ENCODE data around the gene POU6F1. TPM values are rescaled to one million over a fixed set of nuclear protein-coding genes. Genes with fewer than 3 reads are reported as not detected.
"Not testable (repeated sequence)": the region's sequence is repeated elsewhere in the genome, so short reads cannot be mapped to it uniquely, and the experiment has no call there.

Gene POU6F1
- total RNA-seq, 1 experiment from 2014 or later, result 5.3 TPM

- peaks cover 1% of the 10 kb centered on the region for H3K36me3 Mint-ChIP-seq (ENCODE audit: insufficient read depth, unreplicated experiment)
- H3K36me3 ChIP-seq (ENCODE audit: control insufficient read depth, insufficient read depth, low read length), result no peaks in the 10 kb centered on the region
- H3K27me3 Mint-ChIP-seq (ENCODE audit: insufficient read depth, unreplicated experiment), result no peaks in the 10 kb centered on the region
- H3K4me1 ChIP-seq, result no peaks in the 10 kb centered on the region
- no peaks in the 10 kb centered on the region for H3K9me3 Mint-ChIP-seq (ENCODE audit: unreplicated experiment)
- H3K4me3 Mint-ChIP-seq (ENCODE audit: unreplicated experiment), result no peak overlapping the region
- no peak for DNase-seq
- TF ChIP-seq, protein P1, sequence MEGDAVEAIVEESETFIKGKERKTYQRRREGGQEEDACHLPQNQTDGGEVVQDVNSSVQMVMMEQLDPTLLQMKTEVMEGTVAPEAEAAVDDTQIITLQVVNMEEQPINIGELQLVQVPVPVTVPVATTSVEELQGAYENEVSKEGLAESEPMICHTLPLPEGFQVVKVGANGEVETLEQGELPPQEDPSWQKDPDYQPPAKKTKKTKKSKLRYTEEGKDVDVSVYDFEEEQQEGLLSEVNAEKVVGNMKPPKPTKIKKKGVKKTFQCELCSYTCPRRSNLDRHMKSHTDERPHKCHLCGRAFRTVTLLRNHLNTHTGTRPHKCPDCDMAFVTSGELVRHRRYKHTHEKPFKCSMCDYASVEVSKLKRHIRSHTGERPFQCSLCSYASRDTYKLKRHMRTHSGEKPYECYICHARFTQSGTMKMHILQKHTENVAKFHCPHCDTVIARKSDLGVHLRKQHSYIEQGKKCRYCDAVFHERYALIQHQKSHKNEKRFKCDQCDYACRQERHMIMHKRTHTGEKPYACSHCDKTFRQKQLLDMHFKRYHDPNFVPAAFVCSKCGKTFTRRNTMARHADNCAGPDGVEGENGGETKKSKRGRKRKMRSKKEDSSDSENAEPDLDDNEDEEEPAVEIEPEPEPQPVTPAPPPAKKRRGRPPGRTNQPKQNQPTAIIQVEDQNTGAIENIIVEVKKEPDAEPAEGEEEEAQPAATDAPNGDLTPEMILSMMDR (IDR thresholded peaks at IDR 0.05; ENCODE audit: insufficient read depth in 1 of 2, low read depth in 1 of 2, low read length in 1 of 2, severe bottlenecking in 1 of 2, unreplicated experiment in 1 of 2), result no peak
- CTCF ChIA-PET, result no interaction called here
- H3K27ac Mint-ChIP-seq (ENCODE audit: unreplicated experiment), result no peak overlapping the region
- BruUV-seq (replicated peaks), result no TSS peak
- no peak overlapping the region for H3K4me3 ChIP-seq (ENCODE audit: low read depth, low read length)
- POLR2A ChIA-PET, result no interaction called here
- intact Hi-C loops (cut with micrococcal nuclease; ENCODE audit: unreplicated experiment), result loop anchor here (10.0 kb wide), 1 partner anchor 408 kb away; no protein-coding TSS in a partner anchor
- H3K27me3 ChIP-seq (replicated peaks; ENCODE audit: control insufficient read depth, insufficient read depth, low read length), result no peaks in the 10 kb centered on the region
- no peaks in the 10 kb centered on the region for H3K4me1 Mint-ChIP-seq (ENCODE audit: low read depth, unreplicated experiment)
- H3K9me3 ChIP-seq, result no peaks in the 10 kb centered on the region; the same call in 1 of the 2 replicates
Measured at GRCh38 chr12:51232642-51233041, 14.8 kb upstream of the POU6F1 start.

DNA sequence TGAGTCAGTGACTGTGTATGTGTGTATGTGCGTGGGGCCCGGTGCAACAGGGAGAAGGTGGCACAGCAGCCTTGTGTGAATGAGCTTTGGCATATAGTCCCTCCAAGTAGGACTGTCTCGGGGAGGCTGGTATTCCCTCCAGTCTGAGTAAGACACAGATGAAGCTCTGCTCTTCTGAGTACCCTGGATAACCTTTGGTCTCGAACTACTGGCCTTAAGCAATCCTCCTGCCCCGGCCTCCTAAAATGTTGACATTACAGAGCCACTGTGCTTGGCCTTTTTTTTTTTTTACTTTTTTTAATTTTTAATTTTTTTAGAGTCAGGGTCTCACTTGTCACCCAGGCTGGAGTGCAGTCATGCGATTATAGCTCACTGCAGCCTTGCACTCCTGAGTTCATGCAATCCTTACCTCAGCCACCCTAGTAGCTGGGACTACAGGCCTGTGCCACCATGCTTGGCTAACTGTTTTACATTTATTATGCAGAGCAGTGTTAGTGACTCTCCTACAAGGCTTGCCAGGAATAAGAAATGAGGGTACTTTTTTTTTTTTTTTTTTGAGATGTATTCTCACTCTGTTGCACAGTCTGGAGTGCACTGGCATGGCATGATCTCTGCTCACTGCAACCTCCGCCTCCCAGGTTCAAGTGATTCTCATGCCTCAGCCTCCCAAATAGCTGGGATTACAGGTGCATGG is 11.4 kb upstream of the POU6F1 start:
- H3K9me3 ChIP-seq, result no peaks in the 10 kb centered on the region; the same call in 1 of the 2 replicates
- TF ChIP-seq, protein P1 (IDR thresholded peaks at IDR 0.05; ENCODE audit: insufficient read depth in 1 of 2, low read depth in 1 of 2, low read length in 1 of 2, severe bottlenecking in 1 of 2, unreplicated experiment in 1 of 2), result no peak
- BruUV-seq (replicated peaks), result no TSS peak
- Mint-ChIP-seq H3K9me3 (ENCODE audit: unreplicated experiment) (no peaks in the 10 kb centered on the region), H3K4me1 (ENCODE audit: low read depth, unreplicated experiment) (no peaks in the 10 kb centered on the region), H3K27ac (ENCODE audit: unreplicated experiment) (no peak overlapping the region), H3K4me3 (ENCODE audit: unreplicated experiment) (no peak overlapping the region), H3K36me3 (ENCODE audit: insufficient read depth, unreplicated experiment) (no peaks in the 10 kb centered on the region), H3K27me3 (ENCODE audit: insufficient read depth, unreplicated experiment) (no peaks in the 10 kb centered on the region)
- H3K4me1 ChIP-seq, result no peaks in the 10 kb centered on the region
- intact Hi-C loops (cut with micrococcal nuclease; ENCODE audit: unreplicated experiment), result no loop called here
- H3K27me3 ChIP-seq (replicated peaks; ENCODE audit: control insufficient read depth, insufficient read depth, low read length), result no peaks in the 10 kb centered on the region
- DNase-seq, result no peak
- ChIA-PET CTCF (interaction anchor here (0.6 to 1.7 kb wide), 2 partner anchors 11 to 112 kb away, joined by 3 read pairs; no protein-coding TSS in a partner anchor), POLR2A (interaction anchor here (0.5 kb wide), 1 partner anchor 9 kb away, joined by 7 read pairs; no protein-coding TSS in a partner anchor)
- H3K36me3 ChIP-seq (ENCODE audit: control insufficient read depth, insufficient read depth, low read length), result no peaks in the 10 kb centered on the region
- no peak overlapping the region for H3K4me3 ChIP-seq (ENCODE audit: low read depth, low read length)

- Mint-ChIP-seq H3K4me1 (ENCODE audit: low read depth, unreplicated experiment) (no peaks in the 10 kb centered on the region), H3K9me3 (ENCODE audit: unreplicated experiment) (no peaks in the 10 kb centered on the region), H3K36me3 (ENCODE audit: insufficient read depth, unreplicated experiment) (no peaks in the 10 kb centered on the region), H3K4me3 (ENCODE audit: unreplicated experiment) (no peak overlapping the region), H3K27ac (ENCODE audit: unreplicated experiment) (no peak overlapping the region), H3K27me3 (ENCODE audit: insufficient read depth, unreplicated experiment) (no peaks in the 10 kb centered on the region)
- H3K36me3 ChIP-seq (ENCODE audit: control insufficient read depth, insufficient read depth, low read length), result no peaks in the 10 kb centered on the region
- TF ChIP-seq, protein P1 (IDR thresholded peaks at IDR 0.05; ENCODE audit: insufficient read depth in 1 of 2, low read depth in 1 of 2, low read length in 1 of 2, severe bottlenecking in 1 of 2, unreplicated experiment in 1 of 2), result no peak
- ChIA-PET POLR2A (interaction anchor here (0.6 kb wide), 1 partner anchor 602 kb away, joined by 6 read pairs; no protein-coding TSS in a partner anchor), CTCF (no interaction called here)
- no peak overlapping the region for H3K4me3 ChIP-seq (ENCODE audit: low read depth, low read length)
- no peaks in the 10 kb centered on the region; the same call in 1 of the 2 replicates for H3K9me3 ChIP-seq
- DNase-seq, result no peak
- H3K4me1 ChIP-seq, result no peaks in the 10 kb centered on the region
- intact Hi-C loops (cut with micrococcal nuclease; ENCODE audit: unreplicated experiment), result no loop called here
- BruUV-seq (replicated peaks), result no TSS peak
- no peaks in the 10 kb centered on the region for H3K27me3 ChIP-seq (replicated peaks; ENCODE audit: control insufficient read depth, insufficient read depth, low read length)
Measured at GRCh38 chr12:51227962-51228361, 10.1 kb upstream of the POU6F1 start.

GRCh38 chr12:51227112-51227511 is 9.2 kb upstream of the POU6F1 start:
- H3K36me3 ChIP-seq (ENCODE audit: control insufficient read depth, insufficient read depth, low read length); BruUV-seq (replicated peaks); H3K27ac Mint-ChIP-seq (ENCODE audit: unreplicated experiment); H3K4me1 Mint-ChIP-seq (ENCODE audit: low read depth, unreplicated experiment); H3K27me3 Mint-ChIP-seq (ENCODE audit: insufficient read depth, unreplicated experiment); H3K9me3 Mint-ChIP-seq (ENCODE audit: unreplicated experiment); H3K4me3 ChIP-seq (ENCODE audit: low read depth, low read length); H3K27me3 ChIP-seq (replicated peaks; ENCODE audit: control insufficient read depth, insufficient read depth, low read length); H3K4me3 Mint-ChIP-seq (ENCODE audit: unreplicated experiment); H3K4me1 ChIP-seq; H3K36me3 Mint-ChIP-seq (ENCODE audit: insufficient read depth, unreplicated experiment); intact Hi-C loops (cut with micrococcal nuclease; ENCODE audit: unreplicated experiment); DNase-seq; H3K9me3 ChIP-seq: not testable (repeated sequence)
- ChIA-PET CTCF (interaction anchor here (1.7 kb wide), 1 partner anchor 9 kb away, joined by 7 read pairs; the partner anchor contains the start of gene POU6F1), POLR2A (interaction anchor here (0.6 to 0.7 kb wide), 2 partner anchors 100 to 603 kb away, joined by 3 to 6 read pairs; no protein-coding TSS in a partner anchor)

Measured in Caco-2 (cell line).